Measurements from ENCODE around the gene MVP. TPM values are rescaled to one million over a fixed set of nuclear protein-coding genes. Genes with fewer than 3 reads are reported as not detected.

Gene MVP
- total and polyA plus RNA-seq, 2 donors (not counting 1 experiment from before 2014, with no cell fraction given), result 109 to 121 TPM

GRCh38 chr16:29818082-29818481 lies 2.2 kb upstream of the MVP start:
- H3K4me3 Mint-ChIP-seq, result peak overlapping the region; percentile 83
- DNase-seq (peak; percentile 5), ATAC-seq (ENCODE audit: low read depth) (no peak)
- POLR2A ChIA-PET, result interaction anchor here (0.6 to 1.8 kb wide), 3 partner anchors 8 to 115 kb away, joined by 4 to 7 read pairs (median 5); no protein-coding TSS in a partner anchor
- Histone ChIP-seq H3K79me2 (ENCODE audit: control insufficient read depth, insufficient read depth, low read length) (peaks cover 65% of the 10 kb centered on the region), H3K27ac (ENCODE audit: low read length in 2 of 2) (no peak overlapping the region), H3K4me2 (replicated peaks; ENCODE audit: low read depth, low read length, poor library complexity, severe bottlenecking) (peak overlapping the region; percentile 25), H3K9ac (ENCODE audit: low read length) (no peak overlapping the region), H3K4me3 (ENCODE audit: control extremely low read depth in 1 of 5, extremely low read depth in 1 of 5, insufficient read depth in 1 of 5, low read depth in 2 of 5, low read length in 4 of 5) (no peak overlapping the region), H2AFZ (ENCODE audit: insufficient read depth, low read depth, low read length, poor library complexity, severe bottlenecking) (no peak overlapping the region), H3K36me3 (replicated peaks in 1 of 2; ENCODE audit: control extremely low read depth in 1 of 2, control insufficient read depth in 1 of 2, extremely low read depth in 1 of 2, insufficient read depth in 2 of 2, low read length in 1 of 2) (peaks cover 0 to 22% of the 10 kb centered on the region in 2 experiments), H3K27me3 (replicated peaks in 1 of 4; ENCODE audit: control extremely low read depth in 1 of 4, control insufficient read depth in 3 of 4, insufficient read depth in 4 of 4, low read length in 3 of 4) (no peaks in the 10 kb centered on the region), H3K4me1 (ENCODE audit: control insufficient read depth in 2 of 2, insufficient read depth in 2 of 2, low read length in 2 of 2) (peaks cover 41 to 61% of the 10 kb centered on the region in 2 donors), H3K9me3 (ENCODE audit: control extremely low read depth in 1 of 3, control insufficient read depth in 2 of 3, insufficient read depth in 1 of 3, low read length in 2 of 3) (no peaks in the 10 kb centered on the region), H4K20me1 (ENCODE audit: control insufficient read depth, insufficient read depth, low read length, poor library complexity, severe bottlenecking) (peaks cover 51% of the 10 kb centered on the region)
- peaks cover 68% of the 10 kb centered on the region for H3K4me1 Mint-ChIP-seq
- no peaks in the 10 kb centered on the region for H3K9me3 Mint-ChIP-seq (ENCODE audit: insufficient read depth)
- CTCF ChIA-PET, result interaction anchor here (1.5 to 5.7 kb wide), 5 partner anchors 11 to 127 kb away, joined by 3 to 66 read pairs (median 29); partner anchors contain the start of genes KIF22 and MAZ
- no peak for TF ChIP-seq EZH2 (IDR thresholded peaks at IDR 0.05; ENCODE audit: borderline replicate concordance, insufficient read depth, low read depth, low read length, poor library complexity, severe bottlenecking)
- no peak for TF ChIP-seq CTCF (IDR thresholded peaks at IDR 0.05)
- peak overlapping the region; percentile 75 for H3K27ac Mint-ChIP-seq
- H3K27me3 Mint-ChIP-seq, result no peaks in the 10 kb centered on the region
- 96% methylated on average over 3 of the region's 4 CpGs for WGBS (ENCODE audit: insufficient coverage)
- intact Hi-C loops (cut with micrococcal nuclease), result loop anchor here (5.0 to 10.0 kb wide), 2 partner anchors 154 to 223 kb away; partner anchors contain the start of gene TAOK2

GRCh38 chr16:29819506-29819905 lies 756 bp upstream of the MVP start:
- H4K20me1 ChIP-seq (ENCODE audit: control insufficient read depth, insufficient read depth, low read length, poor library complexity, severe bottlenecking), result peaks cover 65% of the 10 kb centered on the region
- no peaks in the 10 kb centered on the region for H3K9me3 Mint-ChIP-seq (ENCODE audit: insufficient read depth)
- intact Hi-C loops (cut with micrococcal nuclease), result loop anchor here (5.0 to 10.0 kb wide), 2 partner anchors 153 to 225 kb away; partner anchors contain the start of gene TAOK2
- H3K36me3 ChIP-seq (replicated peaks in 1 of 2; ENCODE audit: control extremely low read depth in 1 of 2, control insufficient read depth in 1 of 2, extremely low read depth in 1 of 2, insufficient read depth in 2 of 2, low read length in 1 of 2), result peaks cover 0 to 22% of the 10 kb centered on the region in 2 experiments
- CTCF ChIA-PET, result interaction anchor here (0.6 to 5.7 kb wide), 8 partner anchors 8 to 150 kb away, joined by 3 to 66 read pairs (median 6); partner anchors contain the start of genes KIF22 and MAZ
- no peaks in the 10 kb centered on the region for H3K9me3 ChIP-seq (ENCODE audit: control extremely low read depth in 1 of 3, control insufficient read depth in 2 of 3, insufficient read depth in 1 of 3, low read length in 2 of 3)
- 95% methylated on average over 13 of the region's 15 CpGs for WGBS (ENCODE audit: insufficient coverage)
- H3K79me2 ChIP-seq (ENCODE audit: control insufficient read depth, insufficient read depth, low read length), result peaks cover 80% of the 10 kb centered on the region
- peak overlapping the region; percentile 96 for H3K4me3 Mint-ChIP-seq
- peaks cover 69% of the 10 kb centered on the region for H3K4me1 Mint-ChIP-seq
- no peak overlapping the region for H2AFZ ChIP-seq (ENCODE audit: insufficient read depth, low read depth, low read length, poor library complexity, severe bottlenecking)
- H3K4me2 ChIP-seq (replicated peaks; ENCODE audit: low read depth, low read length, poor library complexity, severe bottlenecking), result peak overlapping the region; percentile 73
- peak overlapping the region; percentile 95 for H3K27ac Mint-ChIP-seq
- ATAC-seq (ENCODE audit: low read depth) (no peak), DNase-seq (no peak)
- H3K27me3 Mint-ChIP-seq, result no peaks in the 10 kb centered on the region
- POLR2A ChIA-PET, result interaction anchor here (0.7 to 1.8 kb wide), 3 partner anchors 11 to 21 kb away, joined by 3 to 7 read pairs (median 3); no protein-coding TSS in a partner anchor
- H3K27ac ChIP-seq (ENCODE audit: low read length in 2 of 2), result peak overlapping the region in 1 of 2 donors; percentile 95
- no peak overlapping the region for H3K9ac ChIP-seq (ENCODE audit: low read length)
- peaks cover 41 to 61% of the 10 kb centered on the region in 2 donors for H3K4me1 ChIP-seq (ENCODE audit: control insufficient read depth in 2 of 2, insufficient read depth in 2 of 2, low read length in 2 of 2)
- TF ChIP-seq CTCF (IDR thresholded peaks at IDR 0.05) (no peak), EZH2 (IDR thresholded peaks at IDR 0.05; ENCODE audit: borderline replicate concordance, insufficient read depth, low read depth, low read length, poor library complexity, severe bottlenecking) (no peak)
- H3K4me3 ChIP-seq (ENCODE audit: control extremely low read depth in 1 of 5, extremely low read depth in 1 of 5, insufficient read depth in 1 of 5, low read depth in 2 of 5, low read length in 4 of 5), result no peak overlapping the region
- H3K27me3 ChIP-seq (replicated peaks in 1 of 4; ENCODE audit: control extremely low read depth in 1 of 4, control insufficient read depth in 3 of 4, insufficient read depth in 4 of 4, low read length in 3 of 4), result no peaks in the 10 kb centered on the region

Measured in B cell (primary cell).